K562 (cell line): ENCODE measurements around the gene PMPCA. TPM values are rescaled to one million over a fixed set of nuclear protein-coding genes. Genes with fewer than 3 reads are reported as not detected.

ENCODE experiments used
- ATAC-seq: fragments of 200-7000 bp; cut with Tn5 transposase; 3 replicates; pipeline ENCODE4 v1.9.1; 2020; ENCODE audit warnings: moderate library complexity
- BruUV-seq: library from RNA; stranded (reverse); fragments of 400-500 nt; replicated peaks from 2 replicates; lab custom pipeline; 2021; lab: Mats Ljungman, UMichigan
- CTCF ChIA-PET: fragments of 300-600 bp; formaldehyde crosslinking; extraction: SDS; loops from one replicate; lab custom pipeline; 2021; ENCODE audit warnings: low intra/inter-chr PET ratio; lab: Yijun Ruan, JAX
- POLR2A ChIA-PET: fragments of 300-600, 350-650 bp; sonication (Branson Sonifier 250); formaldehyde crosslinking; extraction: SDS; loops from one replicate; lab custom pipeline; 2021; ENCODE audit warnings: antibody characterized with exemption, inconsistent platforms; lab: Yijun Ruan, JAX
- DNase-seq, 4 experiments: peaks; one replicate each; pipeline versions ENCODE4 v3.0.0 to v3.0.0-alpha.2; 2011 to 2018; ENCODE audit warnings: low spot score in 3 of 4, mixed read lengths in 3 of 4; ENCODE audit errors: extremely low read depth in 1 of 4
- FAIRE-seq: peaks from 2 replicates; lab custom pipeline; 2011; peaks lifted over from hg19 to GRCh38; lab: Jason Lieb, UNC
- H2AFZ ChIP-seq: 2 replicates; pipeline ENCODE4 v1.6.0; 2011; ENCODE audit warnings: low read depth, low read length, control low read depth, inconsistent platforms
- H3K27ac ChIP-seq: fragments of 200-600 bp; 3 replicates; pipeline ENCODE4 v1.8.0; 2011; ENCODE audit warnings: low read depth, mild to moderate bottlenecking, control low read depth, inconsistent platforms, low read length, moderate library complexity, mixed read lengths; ENCODE audit errors: extremely low read depth
- H3K27me3 ChIP-seq, 2 experiments: fragments of 300-600 bp in 1 of 2; 2 replicates in 1 of 2; 3 replicates in 1 of 2; pipeline versions ENCODE4 v1.6.0 to v1.8.0; 2011; ENCODE audit warnings: inconsistent platforms in 2 of 2, low read length in 2 of 2, mild to moderate bottlenecking in 1 of 2, mixed read lengths in 1 of 2, moderate library complexity in 1 of 2; ENCODE audit not compliant: control insufficient read depth in 2 of 2, insufficient read depth in 2 of 2
- H3K36me3 ChIP-seq: fragments of 300-600 bp; 3 replicates; pipeline ENCODE4 v1.8.0; 2011; ENCODE audit warnings: mild to moderate bottlenecking, low read length, inconsistent platforms; ENCODE audit not compliant: control insufficient read depth, insufficient read depth
- H3K4me1 ChIP-seq, 2 experiments: fragments of 200-600 bp in 1 of 2; replicated peaks in 1 of 2; 2 replicates in 1 of 2; 3 replicates in 1 of 2; pipeline versions ENCODE4 v1.5.1 to v1.8.0; 2011; ENCODE audit warnings: inconsistent platforms in 2 of 2, low read length in 2 of 2, mild to moderate bottlenecking in 1 of 2, mixed read lengths in 1 of 2, moderate library complexity in 1 of 2; ENCODE audit not compliant: control insufficient read depth in 2 of 2, insufficient read depth in 2 of 2
- H3K4me2 ChIP-seq: 2 replicates; pipeline ENCODE4 v1.6.1; 2011; ENCODE audit warnings: low read length, control low read depth, inconsistent platforms, mixed read lengths; ENCODE audit not compliant: insufficient read depth
- H3K4me3 ChIP-seq: fragments of 200-600 bp; sonication (generic), shearing (Covaris generic); 2 replicates; pipeline ENCODE4 v1.5.1; 2016; ENCODE audit warnings: control low read depth, inconsistent platforms
- H3K79me2 ChIP-seq: fragments of 200-600 bp; 3 replicates; pipeline ENCODE4 v1.8.0; 2011; ENCODE audit warnings: low read length, inconsistent platforms; ENCODE audit not compliant: control insufficient read depth, insufficient read depth
- H3K9ac ChIP-seq, 2 experiments: 2 replicates each; pipeline versions ENCODE4 v1.6.0 to v1.6.1; 2011; ENCODE audit warnings: low read depth in 2 of 2, low read length in 2 of 2, control low read depth in 1 of 2, inconsistent platforms in 1 of 2, mild to moderate bottlenecking in 1 of 2, mixed read lengths in 1 of 2; ENCODE audit not compliant: insufficient read depth in 1 of 2
- H3K9me1 ChIP-seq: one replicate; pipeline ENCODE4 v1.6.0; 2011; ENCODE audit warnings: inconsistent platforms, mild to moderate bottlenecking, low read length, moderate library complexity; ENCODE audit not compliant: control insufficient read depth, insufficient read depth
- H3K9me3 ChIP-seq: replicated peaks from 2 replicates; pipeline ENCODE4 v1.5.1; 2011; ENCODE audit warnings: low read depth, low read length, inconsistent platforms; ENCODE audit not compliant: control insufficient read depth, insufficient read depth
- H4K20me1 ChIP-seq: replicated peaks from 2 replicates; pipeline ENCODE4 v1.6.1; 2011; ENCODE audit warnings: low read length, inconsistent platforms, mixed read lengths; ENCODE audit not compliant: control insufficient read depth, insufficient read depth
- HDAC2 ChIP-seq: fragments of 450-650 bp; IDR thresholded peaks from 2 replicates; pipeline ENCODE4 v1.6.1; 2016; ENCODE audit warnings: mild to moderate bottlenecking
- POLR2G ChIP-seq: fragments of 200-400 bp; formaldehyde crosslinking; IDR thresholded peaks from 2 replicates; pipeline ENCODE4 v1.6.1; 2017; ENCODE audit warnings: low read depth, mild to moderate bottlenecking, antibody characterized with exemption, low read length, moderate library complexity
- RBFOX2 ChIP-seq: fragments of 200-400 bp; formaldehyde crosslinking; IDR thresholded peaks from 2 replicates; pipeline ENCODE4 v1.6.1; 2017; ENCODE audit warnings: low read depth, mild to moderate bottlenecking, low read length, moderate library complexity
- RBM22 ChIP-seq: fragments of 200-400 bp; formaldehyde crosslinking; IDR thresholded peaks from 2 replicates; pipeline ENCODE4 v1.6.1; 2018; ENCODE audit warnings: low read length, low read depth; ENCODE audit not compliant: poor library complexity, severe bottlenecking
- SMAD3 ChIP-seq: fragments of 450-650 bp; formaldehyde crosslinking; conservative IDR thresholded peaks from 2 replicates; pipeline ENCODE4 v1.4.0; 2020; ENCODE audit warnings: mild to moderate bottlenecking
- WGBS: fragments of 100-300 bp; shearing (Covaris generic); methylation state at CpG from one replicate; pipeline ENCODE4 v1.1.6; 2016; ENCODE audit warnings: low coverage, mixed read lengths; ENCODE audit not compliant: insufficient coverage; ENCODE audit errors: missing lambda C conversion rate; 5-methylcytosine and 5-hydroxymethylcytosine counted together
- in situ Hi-C: fragments of 300-500 bp; cut with MboI; formaldehyde crosslinking; loops from 4 replicates; pipeline ENCODE4 v1.15.0; 2018; ENCODE audit warnings: inconsistent platforms, mixed read lengths
- intact Hi-C: fragments of 100-400 bp; cut with micrococcal nuclease; formaldehyde crosslinking; loops from 2 replicates; pipeline ENCODE4 v1.14.2; 2022
- polyA plus RNA-seq, 8 experiments: library from polyadenylated mRNA; depleted of rRNA in 4 of 8; stranded (reverse) in 5 of 8; unstranded in 3 of 8; fragments of >200 nt; fragmentation: Nextera tagmentation in 2 of 8; fragmentation: Illumina TruSeq in 1 of 8; extraction: Ambion mirVana in 2 of 8; extraction: Trizol in 1 of 8; gene quantifications; 2 replicates each; pipeline versions ENCODE4 v1.2.1 to v1.2.3, GENCODE V29; 2011 to 2014; ENCODE audit warnings: inconsistent platforms in 1 of 8, missing spikeins in 1 of 8
- total RNA-seq, 7 experiments: library from RNA; depleted of rRNA in 6 of 7; stranded (reverse); fragments of >200 nt in 6 of 7; fragmentation: Illumina TruSeq in 2 of 7; extraction: Trizol in 2 of 7; gene quantifications; 2 replicates each; pipeline versions ENCODE4 v1.2.1 to v1.2.3, GENCODE V29; 2011 to 2021; ENCODE audit warnings: low replicate concordance in 1 of 7
- TF ChIP-seq, protein P1 (sequence below): fragments of 450-650 bp; formaldehyde crosslinking; IDR thresholded peaks from 2 replicates; pipeline ENCODE4 v1.4.0; 2020; ENCODE audit warnings: mild to moderate bottlenecking, moderate library complexity
- TF ChIP-seq, protein P2 (sequence below): fragments of 250-450 bp; sonication (Bioruptor Pico); IDR thresholded peaks from 2 replicates; pipeline ENCODE4 v1.4.0; 2020; ENCODE audit warnings: mild to moderate bottlenecking, moderate library complexity

Gene PMPCA
- total and polyA plus RNA-seq, 9 of the 15 experiments (the other 6 are each of a cell fraction or from before 2014, with no cell fraction given), result 23.9 to 143 (median 86.6) TPM

DNA sequence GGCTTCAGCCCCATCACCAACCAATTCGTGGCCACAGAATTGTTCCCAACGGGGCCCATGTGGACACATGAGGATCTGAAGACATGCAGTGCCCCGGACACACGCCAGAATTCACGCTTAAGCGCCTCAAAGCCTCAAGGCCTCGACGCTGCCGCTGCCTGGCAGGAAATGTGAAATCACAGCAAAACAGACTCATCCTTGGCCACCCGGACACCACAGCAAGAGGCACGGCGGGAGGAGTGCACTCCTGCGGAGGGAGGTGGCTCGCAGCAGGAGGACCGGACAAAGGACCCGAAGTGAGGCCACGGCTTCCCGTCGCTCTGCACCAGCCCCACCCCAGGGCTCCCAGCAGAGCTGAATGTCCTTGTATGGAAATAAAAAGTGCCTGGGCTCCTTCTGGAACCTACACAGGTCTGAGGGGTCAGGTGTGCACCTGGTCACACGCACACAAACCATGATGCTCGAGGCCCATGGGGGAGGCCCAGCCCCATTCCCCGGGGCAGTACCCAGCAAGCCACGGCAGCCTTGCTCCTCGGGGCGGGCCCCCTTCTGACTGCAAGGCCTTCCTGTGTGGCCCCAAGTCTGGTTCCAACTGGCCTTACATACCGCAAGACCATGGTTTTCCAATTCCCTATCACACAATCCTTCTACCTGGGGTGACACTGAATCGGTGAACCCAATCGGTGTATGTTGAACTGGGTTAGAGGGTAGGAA lies 62.3 kb downstream of the PMPCA start:
- no peak overlapping the region for H3K4me3 ChIP-seq
- no peak overlapping the region for H2AFZ ChIP-seq
- WGBS, result 98% methylated on average over 26 of the region's 28 CpGs
- FAIRE-seq (no peak), ATAC-seq (no peak), DNase-seq (no peak)
- no peaks in the 10 kb centered on the region for H3K9me3 ChIP-seq
- H3K27ac ChIP-seq, result no peak overlapping the region
- peaks cover 100% of the 10 kb centered on the region for H3K36me3 ChIP-seq
- peaks cover 60% of the 10 kb centered on the region for H3K79me2 ChIP-seq
- H3K27me3 ChIP-seq, result no peaks in the 10 kb centered on the region
- H4K20me1 ChIP-seq, result peaks cover 45% of the 10 kb centered on the region
- H3K4me2 ChIP-seq, result no peak overlapping the region
- H3K9me1 ChIP-seq, result peaks cover 5% of the 10 kb centered on the region
- intact Hi-C loops, result no loop called here
- BruUV-seq, result no TSS peak
- no peak overlapping the region; a peak in 1 of 4 replicates for H3K9ac ChIP-seq
- TF ChIP-seq, protein P1, sequence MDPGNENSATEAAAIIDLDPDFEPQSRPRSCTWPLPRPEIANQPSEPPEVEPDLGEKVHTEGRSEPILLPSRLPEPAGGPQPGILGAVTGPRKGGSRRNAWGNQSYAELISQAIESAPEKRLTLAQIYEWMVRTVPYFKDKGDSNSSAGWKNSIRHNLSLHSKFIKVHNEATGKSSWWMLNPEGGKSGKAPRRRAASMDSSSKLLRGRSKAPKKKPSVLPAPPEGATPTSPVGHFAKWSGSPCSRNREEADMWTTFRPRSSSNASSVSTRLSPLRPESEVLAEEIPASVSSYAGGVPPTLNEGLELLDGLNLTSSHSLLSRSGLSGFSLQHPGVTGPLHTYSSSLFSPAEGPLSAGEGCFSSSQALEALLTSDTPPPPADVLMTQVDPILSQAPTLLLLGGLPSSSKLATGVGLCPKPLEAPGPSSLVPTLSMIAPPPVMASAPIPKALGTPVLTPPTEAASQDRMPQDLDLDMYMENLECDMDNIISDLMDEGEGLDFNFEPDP, result no peak
- TF ChIP-seq HDAC2 (no peak), RBM22 (peak; percentile 14), SMAD3 (no peak), RBFOX2 (peak; percentile 28; the same call in 1 of the 2 replicates), POLR2G (peak; percentile 64)
- TF ChIP-seq, protein P2, sequence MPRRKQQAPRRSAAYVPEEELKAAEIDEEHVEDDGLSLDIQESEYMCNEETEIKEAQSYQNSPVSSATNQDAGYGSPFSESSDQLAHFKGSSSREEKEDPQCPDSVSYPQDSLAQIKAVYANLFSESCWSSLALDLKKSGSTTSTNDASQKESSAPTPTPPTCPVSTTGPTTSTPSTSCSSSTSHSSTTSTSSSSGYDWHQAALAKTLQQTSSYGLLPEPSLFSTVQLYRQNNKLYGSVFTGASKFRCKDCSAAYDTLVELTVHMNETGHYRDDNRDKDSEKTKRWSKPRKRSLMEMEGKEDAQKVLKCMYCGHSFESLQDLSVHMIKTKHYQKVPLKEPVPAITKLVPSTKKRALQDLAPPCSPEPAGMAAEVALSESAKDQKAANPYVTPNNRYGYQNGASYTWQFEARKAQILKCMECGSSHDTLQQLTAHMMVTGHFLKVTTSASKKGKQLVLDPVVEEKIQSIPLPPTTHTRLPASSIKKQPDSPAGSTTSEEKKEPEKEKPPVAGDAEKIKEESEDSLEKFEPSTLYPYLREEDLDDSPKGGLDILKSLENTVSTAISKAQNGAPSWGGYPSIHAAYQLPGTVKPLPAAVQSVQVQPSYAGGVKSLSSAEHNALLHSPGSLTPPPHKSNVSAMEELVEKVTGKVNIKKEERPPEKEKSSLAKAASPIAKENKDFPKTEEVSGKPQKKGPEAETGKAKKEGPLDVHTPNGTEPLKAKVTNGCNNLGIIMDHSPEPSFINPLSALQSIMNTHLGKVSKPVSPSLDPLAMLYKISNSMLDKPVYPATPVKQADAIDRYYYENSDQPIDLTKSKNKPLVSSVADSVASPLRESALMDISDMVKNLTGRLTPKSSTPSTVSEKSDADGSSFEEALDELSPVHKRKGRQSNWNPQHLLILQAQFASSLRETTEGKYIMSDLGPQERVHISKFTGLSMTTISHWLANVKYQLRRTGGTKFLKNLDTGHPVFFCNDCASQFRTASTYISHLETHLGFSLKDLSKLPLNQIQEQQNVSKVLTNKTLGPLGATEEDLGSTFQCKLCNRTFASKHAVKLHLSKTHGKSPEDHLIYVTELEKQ (CRISPR knock-in tag), result no peak
- POLR2A ChIA-PET, result interaction anchor here (0.6 to 3.2 kb wide), 9 partner anchors 7 to 173 kb away, joined by 3 to 17 read pairs (median 5); no protein-coding TSS in a partner anchor
- peaks cover 0 to 23% of the 10 kb centered on the region in 2 experiments; a peak in 3 of 5 replicates for H3K4me1 ChIP-seq
- CTCF ChIA-PET, result no interaction called here
- in situ Hi-C loops, result no loop called here
